ENCODE measurements around the gene TSR3.

The TSR3 gene

DNA sequence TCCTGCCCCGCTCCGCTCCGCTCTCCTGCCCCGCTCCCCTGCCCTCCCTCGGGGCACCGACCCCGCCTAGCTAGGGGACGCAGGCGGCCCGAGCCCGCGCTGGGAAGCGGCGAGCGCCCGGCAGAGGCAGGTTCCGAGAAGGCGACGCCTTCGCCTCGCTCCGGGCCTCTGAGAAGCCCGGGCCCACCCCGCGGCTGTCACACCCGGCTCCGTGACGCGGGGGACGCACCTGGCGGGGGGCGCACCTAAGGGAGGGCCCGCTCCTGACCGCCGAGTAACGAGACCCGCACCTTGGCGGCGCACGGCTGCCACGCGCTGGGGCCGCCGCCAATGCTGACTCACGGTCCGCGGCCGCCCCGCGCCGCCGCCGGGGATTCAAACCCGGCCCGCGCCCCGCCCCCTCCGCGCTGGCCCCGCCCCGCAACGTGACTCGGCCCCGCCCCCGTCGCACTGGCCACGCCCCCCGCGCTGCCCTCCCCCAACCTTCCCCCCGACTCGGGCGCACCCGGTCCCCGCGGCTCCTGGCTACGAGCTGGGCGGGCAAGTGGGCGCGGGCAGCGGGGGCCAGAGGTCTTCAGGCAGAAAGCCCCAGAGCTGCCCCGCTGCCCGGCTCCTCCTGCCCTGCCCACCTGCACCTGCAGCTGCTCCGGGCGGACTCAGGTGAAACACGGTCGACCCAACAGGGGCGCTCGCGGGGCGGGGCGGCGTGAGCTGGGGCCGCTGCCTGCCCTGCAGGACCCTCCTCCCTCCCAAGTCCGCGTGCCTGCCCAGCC, 27.8 kb upstream of the TSR3 start:
- H4K20me1 ChIP-seq (ENCODE audit: low read depth, low read length), result no peaks in the 10 kb centered on the region
- H3K27me3 ChIP-seq (ENCODE audit: low read length), result no peaks in the 10 kb centered on the region
- peak overlapping the region; percentile 76 for H3K4me3 ChIP-seq (ENCODE audit: insufficient read depth, low read length, poor library complexity, severe bottlenecking)
- H3K9ac ChIP-seq (ENCODE audit: low read length), result peak overlapping the region; percentile 79
- peak overlapping the region; percentile 57 for H3K4me2 ChIP-seq (ENCODE audit: low read depth, low read length, poor library complexity, severe bottlenecking)
- H3K9me3 ChIP-seq (ENCODE audit: insufficient read depth, low read length), result no peaks in the 10 kb centered on the region
- TF ChIP-seq CTCF (IDR thresholded peaks at IDR 0.05; ENCODE audit: insufficient read depth, low read length, poor library complexity, severe bottlenecking), result peak; percentile 12
- no peak for TF ChIP-seq EZH2phosphoT487 (conservative IDR thresholded peaks at IDR 0.05; ENCODE audit: low read length)
- peak overlapping the region; percentile 83 for H2AFZ ChIP-seq (ENCODE audit: low read depth, low read length, severe bottlenecking)
- no peaks in the 10 kb centered on the region for H3K9me2 ChIP-seq (replicated peaks; ENCODE audit: insufficient read depth, low read length)
- no peak overlapping the region; the same call in 1 of the 2 replicates for H3K27ac ChIP-seq (ENCODE audit: low read depth, low read length)
- peaks cover 11% of the 10 kb centered on the region; the same call in 1 of the 2 replicates for H3K79me2 ChIP-seq (ENCODE audit: insufficient read depth, low read length)
- H3F3A ChIP-seq (ENCODE audit: insufficient read depth), result no peaks in the 10 kb centered on the region
- no peaks in the 10 kb centered on the region for H3K36me3 ChIP-seq (ENCODE audit: low read length)

DNA sequence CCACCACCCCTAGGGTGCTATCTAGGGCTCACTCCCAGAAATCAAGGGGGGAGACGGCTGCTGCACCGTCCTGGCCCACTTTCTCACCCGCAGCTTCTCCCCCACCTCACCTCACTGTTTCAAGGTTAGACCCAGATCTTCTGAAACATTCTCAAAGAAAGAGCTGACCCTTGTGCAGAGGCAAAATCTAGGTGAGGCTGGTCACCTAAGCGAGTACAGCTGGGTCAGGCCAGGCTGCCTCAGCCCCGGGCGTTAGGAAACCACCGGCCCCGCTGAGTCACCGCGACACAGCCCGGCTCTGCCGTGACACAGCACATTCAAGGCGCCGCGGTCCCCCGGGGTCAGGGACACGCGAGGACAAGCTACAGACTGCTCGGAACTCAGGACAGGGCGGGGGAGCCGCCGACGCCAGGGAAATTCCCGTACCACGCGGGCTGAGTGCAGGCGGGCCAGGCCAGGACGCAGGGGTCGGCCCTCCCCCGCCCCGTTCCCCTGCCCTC, 27.2 kb upstream of the TSR3 start:
- peaks cover 11% of the 10 kb centered on the region; the same call in 1 of the 2 replicates for H3K79me2 ChIP-seq (ENCODE audit: insufficient read depth, low read length)
- H3K9me3 ChIP-seq (ENCODE audit: insufficient read depth, low read length), result no peaks in the 10 kb centered on the region
- no peaks in the 10 kb centered on the region for H3F3A ChIP-seq (ENCODE audit: insufficient read depth)
- H3K9ac ChIP-seq (ENCODE audit: low read length), result peak overlapping the region; percentile 79
- H3K27ac ChIP-seq (ENCODE audit: low read depth, low read length), result no peak overlapping the region; the same call in 1 of the 2 replicates
- no peaks in the 10 kb centered on the region for H3K36me3 ChIP-seq (ENCODE audit: low read length)
- no peaks in the 10 kb centered on the region for H3K9me2 ChIP-seq (replicated peaks; ENCODE audit: insufficient read depth, low read length)
- TF ChIP-seq EZH2phosphoT487 (conservative IDR thresholded peaks at IDR 0.05; ENCODE audit: low read length) (no peak), CTCF (IDR thresholded peaks at IDR 0.05; ENCODE audit: insufficient read depth, low read length, poor library complexity, severe bottlenecking) (no peak)
- peak overlapping the region; percentile 69 for H2AFZ ChIP-seq (ENCODE audit: low read depth, low read length, severe bottlenecking)
- no peaks in the 10 kb centered on the region for H3K27me3 ChIP-seq (ENCODE audit: low read length)
- H3K4me3 ChIP-seq (ENCODE audit: insufficient read depth, low read length, poor library complexity, severe bottlenecking), result peak overlapping the region; percentile 76
- H4K20me1 ChIP-seq (ENCODE audit: low read depth, low read length), result no peaks in the 10 kb centered on the region
- H3K4me2 ChIP-seq (ENCODE audit: low read depth, low read length, poor library complexity, severe bottlenecking), result peak overlapping the region; percentile 57

DNA sequence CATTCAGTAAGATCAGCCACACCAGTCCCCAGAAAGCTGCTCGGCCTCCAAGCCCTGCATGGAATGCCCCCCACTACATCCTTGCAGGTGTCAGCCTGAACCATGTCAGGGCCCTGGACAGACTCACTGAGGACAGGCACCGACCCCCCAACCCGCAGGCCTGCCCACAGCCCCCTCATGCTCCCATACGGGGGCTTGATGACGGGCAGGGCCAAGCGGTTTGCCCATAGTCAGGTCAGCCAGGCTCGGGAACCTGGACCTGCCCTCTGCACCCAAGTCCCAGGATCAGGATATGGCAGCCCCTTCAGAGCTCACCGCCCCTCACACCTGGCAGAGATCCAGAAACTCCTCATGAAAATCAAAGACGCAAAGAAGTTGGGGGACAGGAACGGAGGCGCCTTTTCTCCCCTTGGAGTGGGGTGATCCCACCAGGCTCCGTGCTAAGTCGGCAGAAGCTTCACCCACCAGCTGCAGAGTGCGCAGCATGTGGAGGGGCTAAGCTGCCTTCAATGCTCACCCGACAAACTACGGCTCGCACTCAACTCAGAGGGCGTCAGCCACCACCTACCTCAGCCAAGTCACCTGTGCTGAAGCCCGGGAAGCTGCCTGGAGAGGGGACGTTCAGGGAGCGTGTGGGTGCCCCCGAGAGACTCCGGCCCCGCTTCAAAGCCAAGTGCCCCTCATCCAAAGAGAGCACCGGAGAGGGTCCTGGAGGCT, 26.6 kb upstream of the TSR3 start:
- Histone ChIP-seq H3K79me2 (ENCODE audit: insufficient read depth, low read length) (peaks cover 11% of the 10 kb centered on the region; the same call in 1 of the 2 replicates), H3K9ac (ENCODE audit: low read length) (peak overlapping the region; percentile 79), H3K4me3 (ENCODE audit: insufficient read depth, low read length, poor library complexity, severe bottlenecking) (peak overlapping the region; percentile 76), H3K27me3 (ENCODE audit: low read length) (no peaks in the 10 kb centered on the region), H3K9me3 (ENCODE audit: insufficient read depth, low read length) (no peaks in the 10 kb centered on the region), H3K9me2 (replicated peaks; ENCODE audit: insufficient read depth, low read length) (no peaks in the 10 kb centered on the region), H3K27ac (ENCODE audit: low read depth, low read length) (no peak overlapping the region), H2AFZ (ENCODE audit: low read depth, low read length, severe bottlenecking) (no peak overlapping the region), H3K4me2 (ENCODE audit: low read depth, low read length, poor library complexity, severe bottlenecking) (peak overlapping the region; percentile 57), H3K36me3 (ENCODE audit: low read length) (no peaks in the 10 kb centered on the region), H4K20me1 (ENCODE audit: low read depth, low read length) (no peaks in the 10 kb centered on the region), H3F3A (ENCODE audit: insufficient read depth) (no peaks in the 10 kb centered on the region)
- TF ChIP-seq EZH2phosphoT487 (conservative IDR thresholded peaks at IDR 0.05; ENCODE audit: low read length), result no peak
